PC-3 (cell line): ENCODE results near the gene KSR1. TPM values are rescaled to one million over a fixed set of nuclear protein-coding genes. Genes with fewer than 3 reads are reported as not detected.

ENCODE experiments used
- ATAC-seq: fragments of 200-7000 bp; cut with Tn5 transposase; 2 replicates; pipeline ENCODE4 v1.9.1; 2020; ENCODE audit warnings: mild to moderate bottlenecking, moderate library complexity
- BruUV-seq: library from RNA; stranded (reverse); fragments of 400-500 nt; replicated peaks from 2 replicates; lab custom pipeline; 2021; lab: Mats Ljungman, UMichigan
- CTCF ChIA-PET: fragments of 300-600 bp; sonication (Branson Sonifier 250); formaldehyde crosslinking; loops from one replicate; lab custom pipeline; 2022; ENCODE audit warnings: antibody characterized with exemption; lab: Charles Lee
- POLR2A ChIA-PET: fragments of 300-600 bp; sonication (Branson Sonifier 250); formaldehyde crosslinking; loops from one replicate; lab custom pipeline; 2022; ENCODE audit warnings: antibody characterized with exemption; ENCODE audit not compliant: unreplicated experiment; lab: Charles Lee
- DNase-seq: peaks from one replicate; pipeline ENCODE4 v3.0.0-alpha.2; 2015
- H2AFZ ChIP-seq: fragments of 300-600 bp; sonication (generic); 2 replicates; pipeline ENCODE4 v1.6.0; 2016; ENCODE audit warnings: antibody characterized with exemption, low read length
- H3F3A ChIP-seq: fragments of 300-600 bp; sonication (generic); one replicate; pipeline ENCODE4 v1.6.0; 2017; ENCODE audit warnings: antibody characterized with exemption, low read length, control low read depth, mild to moderate bottlenecking; ENCODE audit not compliant: unreplicated experiment
- H3K27ac ChIP-seq: fragments of 300-600 bp; sonication (generic); 2 replicates; pipeline ENCODE4 v1.5.1; 2016; ENCODE audit warnings: mild to moderate bottlenecking, low read length
- H3K27me3 ChIP-seq: fragments of 300-600 bp; sonication (generic); 2 replicates; pipeline ENCODE4 v1.6.1; 2016; ENCODE audit warnings: low read length, mixed read lengths
- H3K36me3 ChIP-seq: fragments of 300-600 bp; sonication (generic); 2 replicates; pipeline ENCODE4 v1.6.1; 2016; ENCODE audit warnings: low read depth, mixed run types, low read length, mixed read lengths
- H3K4me1 ChIP-seq: fragments of 300-600 bp; sonication (generic); 2 replicates; pipeline ENCODE4 v1.5.1; 2016; ENCODE audit warnings: low read length; ENCODE audit not compliant: insufficient read depth
- H3K4me2 ChIP-seq: fragments of 300-600 bp; sonication (generic); 2 replicates; pipeline ENCODE4 v1.6.0; 2016; ENCODE audit warnings: low read length
- H3K4me3 ChIP-seq: fragments of 300-600 bp; sonication (generic); 2 replicates; pipeline ENCODE4 v1.5.1; 2016; ENCODE audit warnings: mild to moderate bottlenecking, low read length, mixed read lengths
- H3K79me2 ChIP-seq: fragments of 300-600 bp; sonication (generic); 2 replicates; pipeline ENCODE4 v1.6.1; 2017; ENCODE audit warnings: low read length, mixed read lengths
- H3K9ac ChIP-seq: fragments of 300-600 bp; sonication (generic); 2 replicates; pipeline ENCODE4 v1.6.0; 2016; ENCODE audit warnings: mild to moderate bottlenecking, low read length
- H3K9me2 ChIP-seq: fragments of 300-600 bp; sonication (generic); replicated peaks from 2 replicates; pipeline ENCODE4 v1.6.1; 2016; ENCODE audit warnings: mixed run types, low read length, mixed read lengths
- H3K9me3 ChIP-seq: fragments of 300-600 bp; sonication (generic); 2 replicates; pipeline ENCODE4 v1.6.1; 2016; ENCODE audit warnings: low read length, mixed read lengths
- H4K20me1 ChIP-seq: fragments of 300-600 bp; sonication (generic); 2 replicates; pipeline ENCODE4 v1.6.1; 2016; ENCODE audit warnings: low read length, mixed read lengths
- EZH2 ChIP-seq: fragments of 300-600 bp; sonication (generic); IDR thresholded peaks from one replicate; pipeline ENCODE4 v1.6.1; 2017; ENCODE audit warnings: antibody characterized with exemption, mild to moderate bottlenecking, low read length; ENCODE audit not compliant: unreplicated experiment
- EZH2phosphoT487 ChIP-seq: fragments of 300-600 bp; sonication (generic); IDR thresholded peaks from 2 replicates; pipeline ENCODE4 v1.6.1; 2018; ENCODE audit warnings: mild to moderate bottlenecking, antibody characterized with exemption, low read length, borderline replicate concordance
- intact Hi-C: fragments of 100-400 bp; cut with micrococcal nuclease; formaldehyde crosslinking; loops from 2 replicates; pipeline ENCODE4 v1.9.0; 2023
- total RNA-seq: library from RNA; depleted of rRNA; stranded (reverse); fragments of >200 nt; gene quantifications from 2 replicates; pipeline ENCODE4 v1.2.3, GENCODE V29; 2014
- TF ChIP-seq, protein P1 (sequence below): fragments of 300-600 bp; sonication (generic); conservative IDR thresholded peaks from 2 replicates; pipeline ENCODE4 v1.5.1; 2017; ENCODE audit warnings: antibody characterized with exemption, low read depth, mild to moderate bottlenecking, low read length

KSR1 gene
- total RNA-seq, 1 experiment from 2014 or later = 1.0 TPM

DNA sequence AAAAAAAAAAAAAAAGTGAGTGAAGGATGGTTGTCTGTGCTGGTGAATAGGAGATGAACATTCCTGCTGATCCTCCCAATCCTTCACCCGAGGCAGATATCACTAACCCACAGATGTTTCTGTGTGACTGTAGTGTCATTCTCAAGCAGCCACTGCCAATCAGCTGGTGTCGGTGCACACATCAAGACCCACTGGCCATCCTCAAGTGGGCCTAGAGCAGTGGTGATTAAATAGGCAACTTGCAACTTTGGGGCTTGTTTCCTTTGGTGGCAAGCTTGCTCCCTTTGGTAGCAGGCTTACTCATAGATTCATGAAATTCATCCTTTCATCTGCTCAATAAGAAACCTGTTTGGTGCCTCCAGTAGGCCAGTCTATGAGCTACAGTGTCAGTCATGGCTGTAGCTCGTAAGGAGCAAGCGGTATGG is 123.7 kb downstream of the KSR1 start:
- Histone ChIP-seq H3K4me1 (peaks cover 13% of the 10 kb centered on the region; the same call in 1 of the 2 replicates), H3K9ac (no peak overlapping the region), H3K4me3 (no peak overlapping the region), H3K9me3 (no peaks in the 10 kb centered on the region), H3K79me2 (no peaks in the 10 kb centered on the region), H3F3A (no peaks in the 10 kb centered on the region), H4K20me1 (no peaks in the 10 kb centered on the region), H2AFZ (no peak overlapping the region), H3K9me2 (no peaks in the 10 kb centered on the region), H3K36me3 (no peaks in the 10 kb centered on the region), H3K27ac (no peak overlapping the region), H3K4me2 (no peak overlapping the region), H3K27me3 (no peaks in the 10 kb centered on the region)
- no TSS peak for BruUV-seq
- ChIA-PET POLR2A (no interaction called here), CTCF (no interaction called here)
- TF ChIP-seq EZH2 (no peak), EZH2phosphoT487 (no peak)
- TF ChIP-seq, protein P1, sequence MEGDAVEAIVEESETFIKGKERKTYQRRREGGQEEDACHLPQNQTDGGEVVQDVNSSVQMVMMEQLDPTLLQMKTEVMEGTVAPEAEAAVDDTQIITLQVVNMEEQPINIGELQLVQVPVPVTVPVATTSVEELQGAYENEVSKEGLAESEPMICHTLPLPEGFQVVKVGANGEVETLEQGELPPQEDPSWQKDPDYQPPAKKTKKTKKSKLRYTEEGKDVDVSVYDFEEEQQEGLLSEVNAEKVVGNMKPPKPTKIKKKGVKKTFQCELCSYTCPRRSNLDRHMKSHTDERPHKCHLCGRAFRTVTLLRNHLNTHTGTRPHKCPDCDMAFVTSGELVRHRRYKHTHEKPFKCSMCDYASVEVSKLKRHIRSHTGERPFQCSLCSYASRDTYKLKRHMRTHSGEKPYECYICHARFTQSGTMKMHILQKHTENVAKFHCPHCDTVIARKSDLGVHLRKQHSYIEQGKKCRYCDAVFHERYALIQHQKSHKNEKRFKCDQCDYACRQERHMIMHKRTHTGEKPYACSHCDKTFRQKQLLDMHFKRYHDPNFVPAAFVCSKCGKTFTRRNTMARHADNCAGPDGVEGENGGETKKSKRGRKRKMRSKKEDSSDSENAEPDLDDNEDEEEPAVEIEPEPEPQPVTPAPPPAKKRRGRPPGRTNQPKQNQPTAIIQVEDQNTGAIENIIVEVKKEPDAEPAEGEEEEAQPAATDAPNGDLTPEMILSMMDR = no peak
- intact Hi-C loops = no loop called here
- DNase-seq (peak; percentile 11), ATAC-seq (no peak)

- intact Hi-C loops = no loop called here
Observed at GRCh38 chr17:27581016-27581415, 124.8 kb downstream of the KSR1 start.

GRCh38 chr17:27582696-27583095 is 126.4 kb downstream of the KSR1 start:
- no peak for ATAC-seq
- H3F3A ChIP-seq = no peaks in the 10 kb centered on the region
- no peak overlapping the region for H3K4me2 ChIP-seq
- no peak overlapping the region for H3K9ac ChIP-seq
- no peak overlapping the region for H3K27ac ChIP-seq
- H3K79me2 ChIP-seq = no peaks in the 10 kb centered on the region
- no peaks in the 10 kb centered on the region for H3K9me3 ChIP-seq
- TF ChIP-seq EZH2 = no peak
- TF ChIP-seq, protein P1 = no peak
- TF ChIP-seq EZH2phosphoT487 = no peak
- intact Hi-C loops = no loop called here
- no TSS peak for BruUV-seq
- H2AFZ ChIP-seq = no peak overlapping the region
- H4K20me1 ChIP-seq = no peaks in the 10 kb centered on the region
- CTCF ChIA-PET = no interaction called here
- no peaks in the 10 kb centered on the region for H3K9me2 ChIP-seq
- H3K4me3 ChIP-seq = no peak overlapping the region
- DNase-seq = no peak
- no peaks in the 10 kb centered on the region for H3K27me3 ChIP-seq
- POLR2A ChIA-PET = no interaction called here
- no peaks in the 10 kb centered on the region for H3K36me3 ChIP-seq
- H3K4me1 ChIP-seq = no peaks in the 10 kb centered on the region; the same call in 1 of the 2 replicates

More at GRCh38 chr17:27581016-27581415, 124.8 kb downstream of the KSR1 start:
- Histone ChIP-seq H3K4me2 (no peak overlapping the region), H3K4me1 (peaks cover 13% of the 10 kb centered on the region; the same call in 1 of the 2 replicates), H2AFZ (no peak overlapping the region), H3K79me2 (no peaks in the 10 kb centered on the region), H3K36me3 (no peaks in the 10 kb centered on the region), H3K9me3 (no peaks in the 10 kb centered on the region), H3K9me2 (no peaks in the 10 kb centered on the region), H3K9ac (no peak overlapping the region), H3K27me3 (no peaks in the 10 kb centered on the region), H3K27ac (no peak overlapping the region), H3F3A (no peaks in the 10 kb centered on the region), H4K20me1 (no peaks in the 10 kb centered on the region), H3K4me3 (no peak overlapping the region)
- CTCF ChIA-PET = no interaction called here
- TF ChIP-seq EZH2phosphoT487 (no peak), EZH2 (no peak)
- TF ChIP-seq, protein P1 = no peak
- POLR2A ChIA-PET = no interaction called here
- BruUV-seq = no TSS peak
- DNase-seq (no peak), ATAC-seq (no peak)
